Upper lobe of left lung (tissue), 4 donors: ENCODE results near the gene DLGAP5.

ENCODE experiments used
- CTCF ChIP-seq, 6 experiments: fragments of 450-650 bp in 4 of 6; fragments of 200-600 bp in 2 of 6; sonication (generic) in 2 of 6; IDR thresholded peaks; one replicate each; pipeline ENCODE4 v1.5.1; 2016 to 2019; ENCODE audit warnings: antibody characterized with exemption in 6 of 6
- POLR2AphosphoS5 ChIP-seq, 2 donors: sonication (generic); formaldehyde crosslinking; IDR thresholded peaks; one replicate each; pipeline ENCODE4 v1.5.1; 2017; ENCODE audit warnings: antibody characterized with exemption in 2 of 2

GRCh38 chr14:55206175-55206693 is 14.8 kb upstream of the DLGAP5 start:
- TF ChIP-seq CTCF (IDR thresholded peaks at IDR 0.05): no peak
- TF ChIP-seq POLR2AphosphoS5 (IDR thresholded peaks at IDR 0.05): no peak
